HepG2 (cell line): ENCODE results near the gene FCN3. TPM values are rescaled to one million over a fixed set of nuclear protein-coding genes. Genes with fewer than 3 reads are reported as not detected.
A peak's percentile ranks its signal among the peaks of the same experiment; 100 is the strongest.

ENCODE experiments used
- ATAC-seq: fragments of 200-7000 bp; cut with Tn5 transposase; 3 replicates; pipeline ENCODE4 v1.9.1; 2020; ENCODE audit warnings: mild to moderate bottlenecking, moderate library complexity
- BruUV-seq: library from RNA; stranded (reverse); fragments of 400-500 nt; replicated peaks from 2 replicates; lab custom pipeline; 2021; lab: Mats Ljungman, UMichigan
- CTCF ChIA-PET: fragments of 300-600 bp; formaldehyde crosslinking; extraction: SDS; loops from one replicate; lab custom pipeline; 2021; ENCODE audit warnings: low total read pairs, inconsistent platforms, low intra/inter-chr PET ratio; lab: Yijun Ruan, JAX
- POLR2A ChIA-PET: fragments of 350-600 bp; sonication (Branson Sonifier 250); formaldehyde crosslinking; loops from one replicate; lab custom pipeline; 2020; ENCODE audit warnings: antibody characterized with exemption, inconsistent platforms; lab: Yijun Ruan, JAX
- DNase-seq: peaks from one replicate; pipeline ENCODE4 v3.0.0-alpha.2; 2015; ENCODE audit warnings: low spot score
- FAIRE-seq: peaks from 3 replicates; lab custom pipeline; 2011; peaks lifted over from hg19 to GRCh38; lab: Jason Lieb, UNC
- H2AFZ ChIP-seq: one replicate; pipeline ENCODE4 v1.6.1; 2011; ENCODE audit warnings: low read length, inconsistent platforms
- H3K27ac ChIP-seq: fragments of 300-600 bp; 3 replicates; pipeline ENCODE4 v1.8.0; 2011; ENCODE audit warnings: mixed run types, mild to moderate bottlenecking, mixed read lengths, low read length, inconsistent platforms; ENCODE audit not compliant: insufficient read depth; ENCODE audit errors: extremely low read length
- H3K27me3 ChIP-seq, 2 experiments: fragments of 200-600 bp in 1 of 2; 2 replicates in 1 of 2; 3 replicates in 1 of 2; pipeline versions ENCODE4 v1.6.0 to v1.8.0; 2011; ENCODE audit warnings: low read length in 2 of 2, mild to moderate bottlenecking in 2 of 2, moderate library complexity in 2 of 2, inconsistent platforms in 1 of 2; ENCODE audit not compliant: insufficient read depth in 2 of 2, control insufficient read depth in 1 of 2
- H3K36me3 ChIP-seq, 2 experiments: fragments of 200-600 bp in 1 of 2; replicated peaks in 1 of 2; 2 replicates in 1 of 2; 3 replicates in 1 of 2; pipeline versions ENCODE4 v1.5.1 to v1.8.0; 2011; ENCODE audit warnings: low read length in 2 of 2, inconsistent platforms in 1 of 2; ENCODE audit not compliant: insufficient read depth in 2 of 2, control insufficient read depth in 1 of 2
- H3K4me1 ChIP-seq: 2 replicates; pipeline ENCODE4 v1.5.1; 2012; ENCODE audit warnings: low read length, inconsistent platforms; ENCODE audit not compliant: insufficient read depth
- H3K4me2 ChIP-seq: 2 replicates; pipeline ENCODE4 v1.6.0; 2011; ENCODE audit warnings: low read depth, low read length, inconsistent platforms
- H3K4me3 ChIP-seq, 3 experiments: fragments of 200-600 bp in 1 of 3; sonication (generic), shearing (Covaris generic) in 1 of 3; replicated peaks in 1 of 3; 2 replicates each; pipeline ENCODE4 v1.5.1; 2011 to 2016; ENCODE audit warnings: low read length in 3 of 3, inconsistent platforms in 2 of 3, low read depth in 2 of 3, mild to moderate bottlenecking in 2 of 3, control low read depth in 1 of 3, mixed read lengths in 1 of 3; ENCODE audit not compliant: insufficient read depth in 1 of 3
- H3K79me2 ChIP-seq: one replicate; pipeline ENCODE4 v1.6.1; 2011; ENCODE audit warnings: low read length, inconsistent platforms; ENCODE audit not compliant: insufficient read depth
- H3K9ac ChIP-seq: 2 replicates; pipeline ENCODE4 v1.6.0; 2011; ENCODE audit warnings: mild to moderate bottlenecking, low read depth, low read length, inconsistent platforms; ENCODE audit not compliant: insufficient read depth
- H3K9me3 ChIP-seq: 2 replicates; pipeline ENCODE4 v1.5.1; 2012; ENCODE audit warnings: mild to moderate bottlenecking, low read length
- H4K20me1 ChIP-seq: 2 replicates; pipeline ENCODE4 v1.6.0; 2011; ENCODE audit warnings: inconsistent platforms, mild to moderate bottlenecking, low read length, moderate library complexity; ENCODE audit not compliant: insufficient read depth
- ADNP ChIP-seq: sonication (generic); formaldehyde crosslinking; IDR thresholded peaks from 2 replicates; pipeline ENCODE4 v1.4.0; 2020; ENCODE audit warnings: missing genetic modification reagents
- CREB1 ChIP-seq, 2 experiments: fragments of 450-650 bp in 1 of 2; IDR thresholded peaks; 2 replicates each; pipeline ENCODE4 v1.6.1; 2016 to 2017; ENCODE audit warnings: control low read depth in 1 of 2, mild to moderate bottlenecking in 1 of 2, missing compliant biosample characterization in 1 of 2, missing genetic modification characterization in 1 of 2
- HDAC6 ChIP-seq: fragments of 200-600 bp; sonication (generic); IDR thresholded peaks from 2 replicates; pipeline ENCODE4 v1.7.0; 2017; ENCODE audit warnings: mild to moderate bottlenecking, antibody characterized with exemption, low read length, low read depth
- HMGA1 ChIP-seq: sonication (generic); formaldehyde crosslinking; conservative IDR thresholded peaks from 2 replicates; pipeline ENCODE4 v1.4.0; 2020; ENCODE audit warnings: missing genetic modification reagents
- KLF13 ChIP-seq: sonication (generic); formaldehyde crosslinking; IDR thresholded peaks from 2 replicates; pipeline ENCODE4 v1.4.0; 2020; ENCODE audit warnings: mild to moderate bottlenecking, missing genetic modification reagents
- MBNL3 ChIP-seq: fragments of 250-450 bp; sonication (Bioruptor Pico); conservative IDR thresholded peaks from 2 replicates; pipeline ENCODE4 v1.8.0; 2022; ENCODE audit warnings: mild to moderate bottlenecking, inconsistent platforms
- REXO4 ChIP-seq: sonication (generic); formaldehyde crosslinking; IDR thresholded peaks from 2 replicates; pipeline ENCODE4 v1.8.0; 2022; ENCODE audit warnings: missing genetic modification reagents, mild to moderate bottlenecking, borderline replicate concordance
- RFX1 ChIP-seq: fragments of 450-650 bp; IDR thresholded peaks from 2 replicates; pipeline ENCODE4 v1.6.1; 2017
- SALL2 ChIP-seq: sonication (generic); formaldehyde crosslinking; IDR thresholded peaks from 2 replicates; pipeline ENCODE4 v1.8.1; 2023; ENCODE audit warnings: mild to moderate bottlenecking, missing genetic modification reagents, inconsistent platforms
- SIN3B ChIP-seq: fragments of 150-350 bp; IDR thresholded peaks from 2 replicates; pipeline ENCODE4 v1.6.1; 2014; ENCODE audit warnings: low read length
- SMAD9 ChIP-seq: sonication (generic); formaldehyde crosslinking; IDR thresholded peaks from 2 replicates; pipeline ENCODE4 v1.5.1; 2020; ENCODE audit warnings: mild to moderate bottlenecking, missing genetic modification reagents
- SMC3 ChIP-seq: IDR thresholded peaks from 2 replicates; pipeline ENCODE4 v1.6.1; 2011; ENCODE audit warnings: low read length, improper control_type of control experiment
- TGIF2 ChIP-seq: IDR thresholded peaks from 2 replicates; pipeline ENCODE4 v1.6.1; 2016; ENCODE audit warnings: control low read depth, missing compliant biosample characterization
- ZNF143 ChIP-seq: sonication (generic); formaldehyde crosslinking; IDR thresholded peaks from 2 replicates; pipeline ENCODE4 v1.4.0; 2020; ENCODE audit warnings: missing genetic modification reagents
- ZNF160 ChIP-seq: sonication (generic); formaldehyde crosslinking; IDR thresholded peaks from 2 replicates; pipeline ENCODE4 v1.8.0; 2022; ENCODE audit warnings: mild to moderate bottlenecking, inconsistent platforms, missing genetic modification reagents
- ZNF3 ChIP-seq: IDR thresholded peaks from 2 replicates; pipeline ENCODE4 v1.7.0; 2017; ENCODE audit warnings: inconsistent platforms
- ZNF441 ChIP-seq: sonication (generic); formaldehyde crosslinking; IDR thresholded peaks from 2 replicates; pipeline ENCODE4 v1.7.0; 2021; ENCODE audit warnings: missing genetic modification reagents, borderline replicate concordance
- ZNF674 ChIP-seq: sonication (generic); formaldehyde crosslinking; IDR thresholded peaks from 2 replicates; pipeline ENCODE4 v1.5.0; 2020; ENCODE audit warnings: low read depth, mild to moderate bottlenecking, missing genetic modification reagents
- ZNF703 ChIP-seq: sonication (generic); formaldehyde crosslinking; IDR thresholded peaks from 2 replicates; pipeline ENCODE4 v1.5.1; 2020; ENCODE audit warnings: missing genetic modification reagents, mild to moderate bottlenecking, moderate library complexity, borderline replicate concordance
- WGBS: methylation state at CpG from one replicate; pipeline ENCODE4 v1.1.6; 2017; ENCODE audit warnings: low lambda C conversion rate; 5-methylcytosine and 5-hydroxymethylcytosine counted together
- in situ Hi-C: cut with HindIII; loops from 2 replicates; pipeline ENCODE4 v1.10.0; 2017; ENCODE audit warnings: low pct_unique_long_range_greater_than_20kb; ENCODE audit not compliant: extremely low pct_ligation_motif_present
- intact Hi-C: fragments of 100-400 bp; cut with micrococcal nuclease; formaldehyde crosslinking; loops from one replicate; pipeline ENCODE4 v1.10.0; 2022; ENCODE audit not compliant: unreplicated experiment
- polyA plus RNA-seq, 8 experiments: library from polyadenylated mRNA; depleted of rRNA in 3 of 8; stranded (reverse) in 7 of 8; unstranded in 1 of 8; fragments of >200 nt; fragmentation: Illumina TruSeq in 4 of 8; extraction: Trizol in 4 of 8; gene quantifications; 2 replicates each; pipeline versions ENCODE4 v1.2.1 to v1.2.3, GENCODE V29; 2011 to 2016; ENCODE audit warnings: low read depth in 4 of 8, missing spikeins in 1 of 8, mixed read lengths in 1 of 8; ENCODE audit not compliant: insufficient read depth in 1 of 8
- total RNA-seq, 5 experiments: library from RNA; depleted of rRNA; stranded (reverse); fragments of >200 nt; fragmentation: Illumina TruSeq; extraction: Trizol; gene quantifications; 2 replicates each; pipeline ENCODE4 v1.2.3, GENCODE V29; 2016; ENCODE audit warnings: low read depth in 1 of 5
- TF ChIP-seq, protein P1 (sequence below): sonication (generic); formaldehyde crosslinking; IDR thresholded peaks from 2 replicates; pipeline ENCODE4 v1.4.0; 2020; ENCODE audit warnings: missing genetic modification reagents, low read depth, mild to moderate bottlenecking, borderline replicate concordance
- TF ChIP-seq, protein P2 (sequence below): sonication (generic); formaldehyde crosslinking; IDR thresholded peaks from 2 replicates; pipeline ENCODE4 v1.4.0; 2020; ENCODE audit warnings: mild to moderate bottlenecking, missing genetic modification reagents
- TF ChIP-seq, protein P3 (sequence below): IDR thresholded peaks from 2 replicates; pipeline ENCODE4 v1.6.1; 2016; ENCODE audit warnings: low read depth, borderline replicate concordance
- TF ChIP-seq, protein P4 (sequence below): sonication (generic); formaldehyde crosslinking; conservative IDR thresholded peaks from 2 replicates; pipeline ENCODE4 v1.8.1; 2023; ENCODE audit warnings: missing genetic modification reagents

Gene FCN3
- total and polyA plus RNA-seq, 2 of the 13 experiments (the other 11 are each of a cell fraction or from before 2014, with no cell fraction given), result not detected

DNA sequence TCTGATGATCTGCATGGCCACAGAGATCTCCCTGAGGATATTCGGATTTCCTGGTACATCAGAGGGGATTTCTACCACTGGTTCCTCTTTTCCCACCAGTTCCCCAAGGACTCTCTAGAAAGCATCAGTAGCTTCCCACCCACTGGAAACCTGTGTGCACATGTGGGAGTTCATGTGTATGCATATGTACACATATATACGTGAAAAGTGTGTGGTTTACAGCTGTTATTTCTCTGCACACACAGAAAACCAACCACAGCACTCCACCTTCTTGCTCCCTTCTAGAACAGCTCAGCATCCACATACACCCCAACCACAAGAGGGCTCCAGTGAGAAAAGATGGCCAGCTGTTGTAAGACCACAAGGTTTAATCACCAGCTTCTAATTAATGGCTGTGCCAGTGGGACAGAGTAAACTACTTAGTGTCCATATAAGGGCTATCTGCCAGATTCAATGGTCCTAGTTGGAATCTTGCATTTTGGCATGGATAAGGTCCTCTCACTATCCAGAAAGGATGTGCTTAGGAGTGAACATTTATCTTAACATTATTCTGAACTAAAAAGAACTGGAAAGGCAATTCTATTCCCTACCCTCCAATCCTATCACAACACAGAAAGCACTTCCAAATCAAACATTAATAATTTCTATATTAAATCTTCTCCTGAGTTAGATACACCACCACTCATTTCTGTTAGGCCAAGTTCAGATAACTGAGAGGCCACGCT lies 41.9 kb upstream of the FCN3 start:
- Histone ChIP-seq H3K4me2 (no peak overlapping the region), H3K9ac (no peak overlapping the region), H4K20me1 (no peaks in the 10 kb centered on the region), H3K9me3 (no peaks in the 10 kb centered on the region), H3K79me2 (peaks cover 5% of the 10 kb centered on the region), H3K27ac (no peak overlapping the region), H3K27me3 (no peaks in the 10 kb centered on the region), H3K36me3 (peaks cover 29 to 78% of the 10 kb centered on the region in 2 experiments), H3K4me1 (no peaks in the 10 kb centered on the region), H2AFZ (no peak overlapping the region), H3K4me3 (no peak overlapping the region)
- in situ Hi-C loops (no loop called here), intact Hi-C loops (loop anchor here (1.0 to 5.0 kb wide), 2 partner anchors 76 to 190 kb away; partner anchors contain the start of gene WASF2)
- BruUV-seq, result no TSS peak
- POLR2A ChIA-PET, result no interaction called here
- ATAC-seq, result peak; percentile 68
- peak; percentile 44 for DNase-seq
- CTCF ChIA-PET, result interaction anchor here (3.2 kb wide), 1 partner anchor 191 kb away, joined by 31 read pairs; no protein-coding TSS in a partner anchor
- 89% methylated on average over 3 of the region's 3 CpGs for WGBS
- FAIRE-seq, result peak; percentile 30
- TF ChIP-seq ZNF674 (CRISPR knock-in tag), result no peak
- no peak for TF ChIP-seq ZNF3
- TF ChIP-seq ADNP, result no peak
- TF ChIP-seq SMAD9 (CRISPR knock-in tag), result no peak
- TF ChIP-seq, protein P1, sequence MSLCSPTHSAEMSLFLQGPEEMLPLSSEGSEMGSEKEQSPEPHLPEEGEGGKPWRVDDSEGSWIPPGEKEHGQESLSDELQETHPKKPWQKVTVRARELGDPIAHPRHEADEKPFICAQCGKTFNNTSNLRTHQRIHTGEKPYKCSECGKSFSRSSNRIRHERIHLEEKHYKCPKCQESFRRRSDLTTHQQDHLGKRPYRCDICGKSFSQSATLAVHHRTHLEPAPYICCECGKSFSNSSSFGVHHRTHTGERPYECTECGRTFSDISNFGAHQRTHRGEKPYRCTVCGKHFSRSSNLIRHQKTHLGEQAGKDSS (CRISPR knock-in tag), result no peak
- TF ChIP-seq HMGA1 (CRISPR knock-in tag), result no peak
- TF ChIP-seq REXO4 (CRISPR knock-in tag), result no peak
- no peak for TF ChIP-seq ZNF143 (CRISPR knock-in tag)
- TF ChIP-seq ZNF703 (CRISPR knock-in tag), result no peak
- TF ChIP-seq, protein P2, sequence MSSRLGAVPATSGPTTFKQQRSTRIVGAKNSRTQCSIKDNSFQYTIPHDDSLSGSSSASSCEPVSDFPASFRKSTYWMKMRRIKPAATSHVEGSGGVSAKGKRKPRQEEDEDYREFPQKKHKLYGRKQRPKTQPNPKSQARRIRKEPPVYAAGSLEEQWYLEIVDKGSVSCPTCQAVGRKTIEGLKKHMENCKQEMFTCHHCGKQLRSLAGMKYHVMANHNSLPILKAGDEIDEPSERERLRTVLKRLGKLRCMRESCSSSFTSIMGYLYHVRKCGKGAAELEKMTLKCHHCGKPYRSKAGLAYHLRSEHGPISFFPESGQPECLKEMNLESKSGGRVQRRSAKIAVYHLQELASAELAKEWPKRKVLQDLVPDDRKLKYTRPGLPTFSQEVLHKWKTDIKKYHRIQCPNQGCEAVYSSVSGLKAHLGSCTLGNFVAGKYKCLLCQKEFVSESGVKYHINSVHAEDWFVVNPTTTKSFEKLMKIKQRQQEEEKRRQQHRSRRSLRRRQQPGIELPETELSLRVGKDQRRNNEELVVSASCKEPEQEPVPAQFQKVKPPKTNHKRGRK (CRISPR knock-in tag), result no peak
- no peak for TF ChIP-seq MBNL3 (CRISPR knock-in tag)
- TF ChIP-seq, protein P3, sequence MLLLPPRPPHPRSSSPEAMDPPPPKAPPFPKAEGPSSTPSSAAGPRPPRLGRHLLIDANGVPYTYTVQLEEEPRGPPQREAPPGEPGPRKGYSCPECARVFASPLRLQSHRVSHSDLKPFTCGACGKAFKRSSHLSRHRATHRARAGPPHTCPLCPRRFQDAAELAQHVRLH (CRISPR knock-in tag), result no peak
- TF ChIP-seq, protein P4, sequence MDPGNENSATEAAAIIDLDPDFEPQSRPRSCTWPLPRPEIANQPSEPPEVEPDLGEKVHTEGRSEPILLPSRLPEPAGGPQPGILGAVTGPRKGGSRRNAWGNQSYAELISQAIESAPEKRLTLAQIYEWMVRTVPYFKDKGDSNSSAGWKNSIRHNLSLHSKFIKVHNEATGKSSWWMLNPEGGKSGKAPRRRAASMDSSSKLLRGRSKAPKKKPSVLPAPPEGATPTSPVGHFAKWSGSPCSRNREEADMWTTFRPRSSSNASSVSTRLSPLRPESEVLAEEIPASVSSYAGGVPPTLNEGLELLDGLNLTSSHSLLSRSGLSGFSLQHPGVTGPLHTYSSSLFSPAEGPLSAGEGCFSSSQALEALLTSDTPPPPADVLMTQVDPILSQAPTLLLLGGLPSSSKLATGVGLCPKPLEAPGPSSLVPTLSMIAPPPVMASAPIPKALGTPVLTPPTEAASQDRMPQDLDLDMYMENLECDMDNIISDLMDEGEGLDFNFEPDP (CRISPR knock-in tag), result no peak
- TF ChIP-seq ZNF160, result no peak
- peak; percentile 76 for TF ChIP-seq SMC3
- TF ChIP-seq CREB1 (IDR thresholded peaks at IDR 0.05), result no peak
- no peak for TF ChIP-seq CREB1 (CRISPR knock-in tag; IDR thresholded peaks at IDR 0.05)
- TF ChIP-seq HDAC6, result no peak
- TF ChIP-seq RFX1, result no peak
- no peak for TF ChIP-seq ZNF441
- TF ChIP-seq TGIF2 (CRISPR knock-in tag), result 0 out of 2 replicates have a peak, but pooled peaks have one; percentile 11
- TF ChIP-seq SIN3B, result no peak
- no peak for TF ChIP-seq KLF13
- TF ChIP-seq SALL2, result no peak
